Stimulated activated CD4-positive, alpha-beta T cell treated with anti-CD3 and anti-CD28 coated beads, TNF-alpha, amount 100 ng/mL, for 48 hours (primary cell): ENCODE measurements around the gene S100A3.
"Not testable (repeated sequence)": the region's sequence is repeated elsewhere in the genome, so short reads cannot be mapped to it uniquely, and the experiment has no call there.

ENCODE experiments used
- DNase-seq, 3 donors: peaks; one replicate each; pipeline ENCODE4 v3.0.0-alpha.2; 2020; ENCODE audit warnings: low read depth in 3 of 3

S100A3 gene

DNA sequence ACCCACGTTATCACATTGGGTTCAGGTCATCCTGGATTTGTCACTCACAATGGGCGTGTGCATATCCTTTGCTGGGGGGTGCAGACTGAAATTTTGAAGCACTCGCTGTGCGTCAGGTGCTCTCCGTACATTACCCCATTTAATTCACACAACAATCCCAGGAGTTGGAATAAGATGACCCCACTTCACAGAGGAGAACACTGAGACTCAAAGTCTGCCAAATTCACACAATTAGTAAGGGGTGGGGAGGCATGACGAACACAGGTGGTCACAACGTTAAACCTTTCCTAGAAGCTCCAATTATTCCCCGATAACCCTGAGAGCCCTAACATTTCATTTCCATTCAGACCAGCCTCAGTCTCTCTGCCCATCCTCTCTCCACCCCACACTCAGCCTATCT lies 20.4 kb upstream of the S100A3 start:
- no peak for DNase-seq

DNA sequence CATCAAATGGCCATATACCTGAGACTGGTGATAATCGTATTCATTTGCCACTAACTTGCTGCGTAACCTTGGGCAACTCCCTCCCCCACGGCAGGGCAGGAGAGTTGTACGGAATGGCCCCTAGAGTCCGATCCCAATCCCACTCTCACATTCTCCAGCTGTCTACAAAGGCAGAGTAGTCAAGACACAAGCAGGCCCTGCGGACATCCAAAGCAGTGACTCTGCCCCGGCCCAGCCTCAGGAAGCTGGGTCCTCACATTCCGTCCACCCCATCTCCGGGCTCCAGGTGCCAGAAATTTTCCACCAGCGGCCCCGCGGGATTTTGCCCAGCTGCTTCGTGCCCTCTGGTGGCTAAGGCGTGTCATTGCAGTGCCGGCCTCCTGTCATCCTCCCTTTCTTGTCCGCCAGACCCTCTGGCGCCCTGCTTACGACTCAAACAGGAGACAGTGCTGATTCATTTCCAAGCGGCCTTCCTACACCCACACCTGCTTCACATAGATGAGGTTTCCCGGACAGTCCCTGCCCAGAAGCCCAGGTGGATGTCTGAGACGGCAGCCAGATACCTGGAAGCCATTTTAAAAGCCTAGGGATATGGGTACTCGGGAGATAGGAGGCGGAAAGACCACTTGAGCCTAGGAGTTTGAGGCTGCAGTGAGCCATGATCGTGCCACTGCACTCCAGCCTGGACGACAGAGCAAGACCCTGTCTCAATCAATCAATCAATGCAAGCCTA lies 19.5 kb upstream of the S100A3 start:
- peak; percentile 78 to 79 (median 79) for DNase-seq

DNA sequence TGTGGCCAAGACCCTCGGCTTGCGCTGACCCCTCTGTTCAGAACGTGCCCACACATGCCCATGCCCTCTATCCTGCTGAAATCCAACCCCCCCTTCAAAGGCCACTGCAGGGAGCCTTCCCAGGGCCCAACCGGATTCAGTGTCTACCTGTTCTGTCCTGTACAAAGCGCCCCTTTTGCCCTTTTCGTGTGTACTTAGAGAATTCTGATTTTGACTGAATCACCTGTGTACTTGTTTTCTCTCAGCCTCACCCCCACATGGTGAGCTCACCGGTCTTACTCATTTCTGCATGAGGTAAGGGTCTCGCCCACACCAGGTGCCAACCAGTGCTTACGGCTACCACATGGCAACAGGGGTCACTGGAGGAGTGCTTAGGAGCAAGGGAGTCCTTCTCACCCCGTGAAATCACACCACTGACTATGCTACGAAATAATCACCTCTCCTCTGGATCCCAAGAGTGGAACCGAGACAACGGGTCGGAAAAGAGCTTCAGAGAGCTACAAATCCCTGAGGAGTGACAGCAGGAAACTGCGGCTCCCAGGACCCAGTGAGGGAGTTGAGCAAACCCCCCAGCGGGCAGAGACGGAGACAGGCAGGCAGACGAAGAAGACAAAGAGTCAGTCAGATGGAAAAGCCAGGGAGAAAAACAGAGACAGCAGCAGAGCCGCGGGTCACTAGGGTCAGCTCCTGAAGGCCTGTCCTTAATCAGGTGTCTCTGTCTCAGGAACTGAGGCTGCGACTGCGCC lies 18.7 kb upstream of the S100A3 start:
- peak in 1 of 3 donors; percentile 70 for DNase-seq

DNA sequence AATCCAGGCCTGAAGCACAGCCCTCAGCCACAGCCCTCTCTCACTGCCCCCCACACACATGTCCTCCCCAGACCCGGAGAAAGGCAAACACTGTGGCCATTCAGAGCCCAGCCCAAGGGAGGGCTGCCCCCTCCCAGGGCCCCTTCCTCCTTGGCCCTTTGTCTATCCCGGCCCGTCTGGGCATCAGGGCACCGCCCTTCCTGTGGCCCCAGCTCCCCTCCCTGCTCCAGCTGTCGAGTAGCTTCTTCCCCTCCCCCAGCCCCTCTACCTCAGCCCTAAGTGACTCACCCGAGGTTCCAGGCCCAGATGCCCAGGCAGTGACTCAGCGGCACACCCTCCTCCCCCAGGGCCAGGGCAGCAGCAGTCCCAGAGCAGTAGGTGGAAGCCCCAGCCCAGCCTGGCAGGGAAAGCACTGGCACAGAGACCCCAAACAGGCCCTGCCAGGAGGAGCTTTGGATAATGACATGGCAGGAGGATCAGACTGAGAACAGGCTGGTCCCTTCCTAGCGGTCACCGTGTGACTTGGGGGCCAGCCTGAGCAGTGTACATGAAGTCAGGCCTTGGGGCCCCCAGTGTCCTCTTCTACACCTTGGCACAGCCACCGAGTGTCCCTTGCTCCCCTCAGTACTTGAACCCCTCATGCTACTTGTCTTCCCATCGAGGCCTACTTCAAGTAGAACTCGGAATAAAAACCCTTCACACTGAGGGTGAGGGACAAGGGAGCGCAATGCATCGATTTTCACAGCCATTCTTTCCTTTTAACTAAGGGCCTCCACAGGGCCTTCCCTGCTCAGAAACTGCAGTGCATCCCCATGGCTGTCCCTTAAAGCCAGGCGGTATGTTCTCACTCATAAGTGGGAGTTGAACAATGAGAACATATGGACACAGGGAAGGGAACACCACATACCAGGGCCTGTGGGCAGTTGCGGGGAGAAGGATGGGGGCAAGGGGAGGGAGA lies 17.6 kb upstream of the S100A3 start:
- DNase-seq, result peak; percentile 77 to 90 (median 90)

DNA sequence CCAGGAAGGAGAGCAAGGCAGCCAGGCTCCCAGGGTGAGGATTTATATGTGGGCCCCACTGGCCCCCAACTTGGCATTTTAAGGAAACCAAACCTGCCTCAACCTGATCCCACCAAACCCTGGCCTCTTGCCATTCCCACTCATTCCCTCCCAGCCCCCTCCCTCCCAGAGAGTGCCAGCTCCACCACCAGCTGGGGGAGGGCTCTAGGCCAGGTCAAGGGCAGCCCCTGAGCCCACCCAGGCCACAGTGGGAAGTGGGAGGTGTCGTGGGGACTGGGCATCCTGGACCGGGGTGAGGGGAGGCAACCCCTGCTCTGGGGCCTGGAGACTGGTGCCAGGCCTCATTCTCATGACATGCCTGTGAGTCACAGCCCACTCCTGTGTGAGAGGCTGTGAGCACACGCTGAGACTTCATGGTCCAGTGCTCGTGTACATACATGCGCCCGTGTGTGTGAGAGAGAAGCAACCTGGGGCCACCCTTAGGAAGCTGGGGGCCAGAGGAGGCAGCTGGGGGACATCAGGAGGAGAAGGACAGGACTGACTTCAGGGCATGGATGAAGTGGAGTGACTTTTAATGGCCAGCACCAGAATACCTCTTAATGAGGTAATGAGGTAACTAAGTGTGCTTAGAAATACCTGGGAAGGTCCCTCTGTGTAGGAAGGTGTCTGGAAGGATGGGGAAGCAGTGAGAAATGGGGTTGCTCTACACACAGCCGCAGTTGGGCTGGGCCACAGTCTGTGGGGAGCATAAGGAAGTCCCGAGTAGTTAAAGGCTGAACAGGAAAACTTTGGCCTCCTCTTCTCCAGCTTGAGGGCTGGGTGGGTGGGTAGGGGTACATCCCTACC lies 16.7 kb upstream of the S100A3 start, which contains the start of gene S100A2:
Gene S100A2 (minus strand): TSS at position 316 of the 846 bp plus-strand sequence. CDS start 1,967 bp downstream, outside the sequence.
- peak in 1 of 3 donors; percentile 52 for DNase-seq

DNA sequence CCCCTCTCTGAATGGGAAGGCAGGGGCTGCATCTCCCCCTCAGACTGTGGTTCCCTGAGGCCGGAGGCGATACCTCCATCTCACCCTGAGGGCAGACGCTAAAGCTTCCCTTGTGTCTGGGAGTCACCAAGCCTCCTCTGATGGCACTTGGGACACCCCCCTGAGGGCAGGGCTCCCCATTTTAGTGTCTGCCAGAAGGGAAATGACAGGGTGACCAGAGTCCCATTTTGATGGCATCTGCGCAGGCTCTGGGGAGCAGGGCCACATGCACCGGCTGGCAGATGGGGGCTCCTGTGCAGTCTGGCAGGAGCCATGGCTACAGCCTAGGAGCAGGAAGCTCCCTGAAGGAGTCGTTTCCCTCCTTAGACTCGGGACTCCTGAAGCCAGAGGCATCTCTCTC lies 14.9 kb upstream of the S100A3 start:
- DNase-seq, result no peak

DNA sequence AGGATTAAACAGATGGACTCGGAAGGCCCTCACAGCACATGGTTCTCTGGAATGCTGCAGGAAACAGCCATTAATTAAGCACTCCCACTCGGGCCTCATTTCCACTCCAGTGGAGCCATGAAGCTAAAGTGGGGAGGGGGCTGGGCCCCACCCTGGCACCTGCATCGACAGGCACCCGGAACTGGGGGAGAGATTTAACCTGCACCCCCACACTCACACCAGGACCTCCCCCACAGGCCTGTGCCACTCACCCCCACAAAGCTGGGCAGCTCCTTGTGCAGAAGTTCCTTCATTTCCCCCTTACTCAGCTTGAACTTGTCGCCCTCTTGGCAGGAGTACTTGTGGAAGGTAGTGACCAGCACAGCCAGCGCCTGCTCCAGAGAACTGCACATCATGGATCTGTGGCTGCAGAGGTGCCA lies 14.4 kb upstream of the S100A3 start:
- DNase-seq, result no peak

DNA sequence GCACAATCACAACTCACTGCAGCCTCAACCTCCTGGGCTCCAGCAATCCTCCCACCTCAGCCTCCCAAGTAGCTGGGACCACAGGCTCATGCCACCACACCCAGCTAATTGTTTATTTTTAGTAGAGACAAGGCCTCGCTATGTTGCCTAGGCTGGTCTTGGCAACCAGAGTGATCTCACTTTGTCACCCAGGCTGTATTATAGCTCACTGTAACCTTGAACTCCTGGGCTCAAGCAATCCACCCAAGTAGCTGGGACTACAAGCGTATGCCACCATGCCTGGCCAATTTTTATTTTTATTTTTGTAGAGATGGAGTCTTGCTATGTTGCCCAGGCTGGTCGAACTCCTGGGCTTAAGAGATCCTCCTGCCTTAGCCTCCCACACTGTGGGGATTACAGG lies 13.0 kb upstream of the S100A3 start:
- not testable (repeated sequence) for DNase-seq

DNA sequence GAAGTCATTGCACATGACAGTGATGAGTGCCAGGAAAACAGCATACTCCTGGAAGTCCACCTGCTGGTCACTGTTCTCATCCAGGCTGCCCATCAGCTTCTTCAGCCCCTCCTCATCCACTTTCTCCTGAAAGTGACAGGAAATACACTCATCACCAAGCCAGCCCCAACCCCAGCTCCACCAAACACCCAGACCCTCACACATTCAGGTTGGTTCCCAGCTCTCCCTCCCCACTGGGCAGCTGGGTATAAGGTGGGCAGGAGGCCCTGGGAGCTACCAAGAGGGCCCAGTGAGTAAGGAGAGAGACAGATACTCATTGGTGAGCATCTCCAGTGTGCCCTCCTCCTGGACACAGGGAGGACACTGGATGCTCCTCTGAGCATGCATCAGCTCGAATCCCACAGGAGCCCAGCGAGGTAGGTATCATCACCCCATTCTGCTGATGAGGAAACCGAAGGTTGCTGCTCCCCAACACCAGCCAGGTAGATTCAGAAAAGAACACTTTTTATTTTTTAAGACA lies 12.5 kb upstream of the S100A3 start:
- no peak for DNase-seq

DNA sequence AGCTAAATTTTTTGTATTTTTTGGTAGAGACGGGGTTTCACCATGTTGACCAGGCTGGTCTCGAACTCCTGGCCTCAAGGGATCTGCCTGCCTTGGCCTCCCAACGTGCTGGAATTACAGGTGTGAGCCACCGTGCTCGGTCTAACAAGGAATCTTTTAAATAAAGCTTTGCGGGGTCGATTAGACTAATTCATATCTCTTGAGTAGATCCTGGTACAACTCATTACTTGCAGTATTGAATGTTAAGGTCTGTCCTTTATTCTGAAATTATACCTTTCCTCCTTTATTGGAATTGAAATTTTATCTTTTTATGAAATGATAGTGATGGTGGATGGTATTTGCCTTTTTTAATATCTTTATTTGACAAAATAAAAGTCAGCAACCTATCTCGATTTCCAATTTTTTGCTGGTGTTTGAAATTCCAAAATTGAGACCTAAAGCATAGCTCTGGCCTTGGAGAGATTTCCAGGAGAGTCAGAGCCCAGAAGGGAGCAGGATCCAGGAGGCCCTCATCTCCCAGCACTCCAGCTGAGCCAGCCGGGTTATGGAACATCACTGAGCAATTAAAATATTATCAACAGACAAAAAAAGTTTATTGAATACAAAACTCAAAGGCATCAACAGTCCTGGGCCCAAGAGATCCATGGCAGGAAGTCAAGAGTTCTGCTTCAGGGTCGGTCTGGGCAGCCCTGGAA lies 11.9 kb upstream of the S100A3 start:
- DNase-seq, result no peak

DNA sequence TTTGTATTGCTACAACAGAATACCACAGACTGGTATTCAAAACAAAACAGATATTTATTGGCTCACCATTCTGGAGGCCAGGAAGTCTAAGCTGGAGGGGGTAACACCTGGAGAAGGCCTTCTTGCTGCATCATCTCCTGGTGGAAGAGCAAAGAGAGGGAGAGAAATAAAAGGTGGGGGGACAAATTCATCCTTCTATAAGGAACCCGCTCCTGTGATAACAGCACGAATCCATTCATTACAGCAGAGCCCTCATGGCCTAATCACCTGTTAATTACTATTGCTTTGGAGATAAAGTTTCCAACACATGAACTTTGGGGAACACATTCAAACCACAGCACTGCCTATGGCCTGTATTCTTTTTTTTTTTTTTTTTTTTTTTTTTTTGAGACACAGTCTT lies 11.2 kb upstream of the S100A3 start:
- no peak for DNase-seq

DNA sequence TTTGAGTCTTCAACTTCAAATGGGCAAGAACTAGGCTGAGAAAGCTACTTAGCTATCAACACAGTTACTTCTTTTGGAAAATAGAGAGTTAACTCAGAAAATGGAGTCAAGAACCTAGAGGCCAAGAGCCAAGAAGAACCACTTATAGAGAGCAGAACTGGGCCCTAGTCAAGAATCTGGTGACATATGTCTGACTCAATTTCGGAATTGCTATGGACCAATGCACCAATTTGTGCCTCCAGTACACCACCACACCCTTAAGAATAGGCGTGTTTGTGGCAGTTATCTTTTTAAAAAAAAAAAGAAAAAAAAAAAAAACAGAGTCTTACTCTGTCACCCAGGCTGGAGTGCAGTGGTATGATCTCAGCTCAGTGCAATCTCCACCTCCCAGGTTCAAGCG lies 8.8 kb upstream of the S100A3 start:
- no peak for DNase-seq

DNA sequence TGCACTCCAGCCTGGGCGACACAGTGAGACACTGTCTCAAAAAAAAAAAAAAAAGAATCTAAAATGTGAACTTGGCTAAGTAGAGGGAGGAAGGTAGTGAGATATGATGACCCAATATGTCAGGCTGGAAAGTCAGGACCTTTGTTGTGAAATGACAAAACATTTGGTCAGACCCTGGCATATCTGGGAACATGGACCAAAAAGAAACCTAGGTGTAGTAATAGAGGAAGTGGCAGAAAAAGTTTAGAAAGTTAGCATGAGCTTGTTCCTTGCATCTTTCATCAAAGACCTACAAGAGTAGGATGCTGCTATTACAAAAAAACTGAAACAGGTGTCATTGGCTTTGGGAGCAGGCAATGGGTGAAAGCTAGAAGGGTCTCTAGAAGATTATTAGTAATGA lies 7.3 kb upstream of the S100A3 start:
- no peak for DNase-seq

DNA sequence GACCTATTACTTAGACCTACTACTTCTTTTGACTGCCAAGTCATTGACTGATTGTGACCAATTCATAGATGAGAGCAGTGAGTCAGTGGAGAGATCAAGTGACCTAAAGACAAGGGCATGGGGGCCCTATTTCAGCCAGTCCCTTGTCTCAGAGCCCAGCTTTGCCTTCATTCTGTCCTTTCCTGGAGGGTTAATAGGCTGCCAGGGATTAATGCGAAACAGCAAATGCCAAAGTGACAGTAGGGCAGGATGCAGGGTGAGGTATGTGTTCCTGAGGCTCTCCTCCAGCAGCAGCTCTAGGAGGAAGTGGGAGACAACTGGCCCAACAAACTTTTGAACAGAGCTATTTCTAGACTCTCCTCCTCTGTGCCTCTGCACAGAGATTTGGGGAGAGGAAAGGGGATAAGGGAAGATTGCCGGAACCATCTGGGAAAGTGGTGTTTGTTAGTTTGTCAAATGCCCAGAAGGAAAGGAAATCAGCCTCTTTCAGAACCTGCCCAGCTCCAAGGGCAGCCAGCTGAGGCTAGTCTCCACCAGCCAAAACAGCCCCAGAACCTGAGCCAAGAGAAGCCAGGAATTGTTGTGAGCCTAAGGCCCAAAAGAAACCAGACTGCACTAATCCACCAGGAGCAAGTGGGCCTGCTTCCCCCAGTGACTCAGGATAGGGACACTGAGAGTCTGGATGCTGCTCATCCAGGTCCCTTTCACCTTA lies 4.9 kb upstream of the S100A3 start:
- DNase-seq, result no peak

DNA sequence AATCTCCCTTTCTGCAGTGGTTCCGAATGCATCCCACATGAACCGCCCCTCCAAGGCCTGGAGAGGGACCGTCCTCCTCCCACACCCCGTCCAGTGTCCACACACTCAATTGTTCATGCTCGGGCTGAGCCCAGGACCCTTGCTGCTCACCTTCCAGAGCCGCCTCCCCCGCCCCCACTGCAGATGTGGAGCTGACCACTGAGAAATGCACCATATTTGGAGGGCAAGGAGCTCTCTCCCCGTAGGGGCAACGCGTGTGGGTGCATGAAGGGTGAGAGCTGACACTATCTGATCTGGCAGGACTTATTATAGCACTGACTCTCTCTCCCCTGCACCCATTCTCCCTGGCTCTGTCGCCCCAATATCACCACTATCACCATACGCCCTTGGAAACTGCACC lies 4.0 kb upstream of the S100A3 start:
- no peak for DNase-seq

DNA sequence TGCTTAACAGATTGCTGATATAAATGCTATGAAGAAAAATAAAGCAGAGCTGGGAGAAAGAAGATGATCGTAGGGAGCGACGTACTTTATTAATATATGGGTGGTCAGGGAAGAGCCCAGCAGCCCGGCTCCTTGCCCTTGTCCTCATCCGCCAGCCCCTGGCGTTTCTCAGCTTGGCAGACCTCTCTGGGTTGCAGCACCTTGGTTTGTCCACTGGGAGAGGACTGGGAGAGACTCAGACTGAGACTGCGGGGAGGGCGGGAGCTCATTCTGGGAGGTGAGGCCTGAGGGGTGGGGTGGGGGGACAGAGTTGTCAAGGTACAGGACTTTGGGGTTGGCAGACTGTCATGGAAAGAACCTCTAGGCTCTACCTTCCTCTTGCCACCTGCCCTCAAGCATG lies 3.3 kb upstream of the S100A3 start:
- DNase-seq, result no peak

DNA sequence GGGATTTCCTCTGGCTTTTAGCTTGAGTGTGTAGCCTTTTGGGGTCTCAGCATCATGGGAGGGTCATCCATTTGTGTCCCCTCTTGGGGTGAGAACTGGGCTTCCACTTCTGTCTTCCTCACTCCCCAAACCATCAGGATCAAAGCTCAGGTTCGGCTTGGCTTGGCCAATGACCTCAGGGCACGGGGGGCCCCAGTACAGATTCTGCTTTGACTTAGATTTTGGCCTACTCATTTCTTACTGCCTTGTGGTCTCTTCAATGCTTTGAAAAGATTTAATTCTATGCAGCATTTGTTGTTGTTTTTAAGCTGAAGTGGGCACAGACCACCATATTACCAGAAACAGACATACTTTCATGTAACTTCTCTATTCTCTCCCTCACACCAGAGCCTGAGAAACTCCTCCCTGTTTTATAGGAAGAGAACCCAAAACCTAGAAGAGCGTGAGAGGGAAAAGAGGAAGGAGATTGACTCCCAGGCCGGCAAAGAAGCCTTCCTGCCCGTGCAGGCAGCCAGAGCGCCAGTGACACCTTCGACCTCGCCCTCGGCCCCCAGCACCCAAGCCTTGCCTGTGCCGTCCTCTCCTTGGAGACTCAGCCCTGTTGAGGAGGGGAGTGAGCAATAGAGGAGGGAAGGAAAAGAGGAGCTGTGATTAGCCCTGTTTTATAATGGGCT lies 1.9 kb upstream of the S100A3 start:
- DNase-seq, result no peak

DNA sequence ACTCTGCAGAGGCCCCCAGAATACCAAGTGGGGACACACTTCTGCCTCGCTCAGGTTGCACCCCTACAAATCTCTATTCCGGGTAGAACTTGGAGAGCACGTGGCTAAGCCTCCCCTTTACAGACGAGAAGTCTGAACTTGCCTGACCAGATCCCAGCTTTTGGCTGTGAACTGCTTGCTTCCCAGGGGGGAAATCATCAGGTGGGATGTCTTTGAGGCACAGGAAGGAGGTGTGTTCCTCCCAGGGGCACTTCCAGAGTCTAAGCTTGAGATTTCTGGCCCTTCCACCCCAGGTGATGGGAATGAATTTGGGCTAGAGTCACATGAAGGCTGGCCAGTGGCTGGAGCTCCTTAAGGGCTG lies 1.3 kb upstream of the S100A3 start:
- no peak for DNase-seq

DNA sequence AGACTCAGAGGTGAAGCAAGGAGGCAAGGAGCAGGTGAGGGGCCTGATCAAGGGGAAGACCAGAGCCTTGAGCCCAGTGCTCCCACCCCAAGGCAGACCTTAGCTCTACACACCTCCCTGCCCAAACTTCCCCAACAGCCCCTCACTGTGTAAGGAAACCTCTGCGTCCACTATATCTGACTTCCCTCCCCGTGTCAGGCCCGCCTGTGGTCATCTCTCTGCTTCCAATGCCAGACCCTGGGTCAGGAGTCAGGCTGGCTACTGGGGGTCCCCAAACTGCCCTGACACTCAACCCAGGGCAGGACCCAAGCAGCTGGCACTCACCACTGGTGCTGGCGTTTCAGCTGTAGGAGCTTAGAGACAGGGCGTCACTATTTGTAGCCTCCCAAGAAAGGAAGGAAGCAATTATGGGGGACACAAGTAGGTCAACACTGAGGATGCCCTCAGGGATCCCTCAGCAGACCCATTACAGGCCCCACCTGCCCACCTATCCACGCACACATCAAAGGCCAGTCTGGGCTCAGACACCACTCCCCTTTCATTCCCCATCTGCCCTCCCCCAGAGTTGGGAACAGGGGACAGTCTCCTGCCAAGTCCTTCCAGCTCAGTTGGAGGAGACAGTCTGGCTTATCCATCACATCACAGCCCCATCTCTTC lies 811 bp upstream of the S100A3 start:
- DNase-seq, result no peak
